MM.1S (cell line): ENCODE data around the gene COX6A1.

Experiments used
- DNase-seq: peaks from one replicate; pipeline ENCODE4 v3.0.0-alpha.2; 2015
- H2AFZ ChIP-seq: fragments of 300-600 bp; sonication (generic); 2 replicates; pipeline ENCODE4 v1.6.0; 2016; ENCODE audit warnings: antibody characterized with exemption, low read length
- H3F3A ChIP-seq: fragments of 300-600 bp; sonication (generic); 2 replicates; pipeline ENCODE4 v1.6.1; 2016; ENCODE audit warnings: mild to moderate bottlenecking, antibody characterized with exemption, low read length, moderate library complexity, mixed read lengths; ENCODE audit not compliant: insufficient read depth
- H3K27ac ChIP-seq: fragments of 300-600 bp; sonication (generic); 2 replicates; pipeline ENCODE4 v1.5.1; 2016; ENCODE audit warnings: mild to moderate bottlenecking, low read length
- H3K27me3 ChIP-seq: fragments of 300-600 bp; sonication (generic); replicated peaks from 2 replicates; pipeline ENCODE4 v1.6.0; 2016; ENCODE audit warnings: low read length; ENCODE audit not compliant: insufficient read depth
- H3K36me3 ChIP-seq: fragments of 300-600 bp; sonication (generic); replicated peaks from 2 replicates; pipeline ENCODE4 v1.6.1; 2016; ENCODE audit warnings: mild to moderate bottlenecking, low read length, mixed read lengths; ENCODE audit not compliant: insufficient read depth
- H3K4me1 ChIP-seq: fragments of 300-600 bp; sonication (generic); 2 replicates; pipeline ENCODE4 v1.6.1; 2016; ENCODE audit warnings: low read length, mixed read lengths
- H3K4me2 ChIP-seq: fragments of 300-600 bp; sonication (generic); 2 replicates; pipeline ENCODE4 v1.6.0; 2016; ENCODE audit warnings: low read depth, low read length
- H3K4me3 ChIP-seq: fragments of 300-600 bp; sonication (generic); 2 replicates; pipeline ENCODE4 v1.5.1; 2016; ENCODE audit warnings: low read length, mixed read lengths
- H3K79me2 ChIP-seq: fragments of 300-600 bp; sonication (generic); 2 replicates; pipeline ENCODE4 v1.6.1; 2016; ENCODE audit warnings: mixed run types, low read length, mixed read lengths
- H3K9ac ChIP-seq: fragments of 300-600 bp; sonication (generic); 2 replicates; pipeline ENCODE4 v1.6.1; 2016; ENCODE audit warnings: low read length, mixed read lengths
- H3K9me2 ChIP-seq: fragments of 300-600 bp; sonication (generic); replicated peaks from 2 replicates; pipeline ENCODE4 v1.6.1; 2016; ENCODE audit warnings: mild to moderate bottlenecking, low read length, mixed read lengths; ENCODE audit not compliant: insufficient read depth
- H3K9me3 ChIP-seq: fragments of 300-600 bp; sonication (generic); replicated peaks from 2 replicates; pipeline ENCODE4 v1.6.1; 2016; ENCODE audit warnings: mild to moderate bottlenecking, low read length, mixed read lengths; ENCODE audit not compliant: insufficient read depth
- H4K20me1 ChIP-seq: fragments of 300-600 bp; sonication (generic); 2 replicates; pipeline ENCODE4 v1.6.1; 2016; ENCODE audit warnings: mild to moderate bottlenecking, low read length, moderate library complexity, mixed read lengths; ENCODE audit not compliant: insufficient read depth
- EZH2 ChIP-seq: fragments of 300-600 bp; sonication (generic); optimal IDR thresholded peaks from 2 replicates; pipeline ENCODE3; 2017; ENCODE audit warnings: low read depth, mild to moderate bottlenecking, antibody characterized with exemption, low read length, mixed read lengths
- EZH2phosphoT487 ChIP-seq: fragments of 300-600 bp; sonication (generic); IDR thresholded peaks from 2 replicates; pipeline ENCODE4 v1.6.1; 2018; ENCODE audit warnings: antibody characterized with exemption, low read length
- TF ChIP-seq, protein P1 (sequence below): fragments of 300-600 bp; sonication (generic); IDR thresholded peaks from 2 replicates; pipeline ENCODE4 v1.5.1; 2016; ENCODE audit warnings: antibody characterized with exemption, low read length, mixed read lengths

The COX6A1 gene

DNA sequence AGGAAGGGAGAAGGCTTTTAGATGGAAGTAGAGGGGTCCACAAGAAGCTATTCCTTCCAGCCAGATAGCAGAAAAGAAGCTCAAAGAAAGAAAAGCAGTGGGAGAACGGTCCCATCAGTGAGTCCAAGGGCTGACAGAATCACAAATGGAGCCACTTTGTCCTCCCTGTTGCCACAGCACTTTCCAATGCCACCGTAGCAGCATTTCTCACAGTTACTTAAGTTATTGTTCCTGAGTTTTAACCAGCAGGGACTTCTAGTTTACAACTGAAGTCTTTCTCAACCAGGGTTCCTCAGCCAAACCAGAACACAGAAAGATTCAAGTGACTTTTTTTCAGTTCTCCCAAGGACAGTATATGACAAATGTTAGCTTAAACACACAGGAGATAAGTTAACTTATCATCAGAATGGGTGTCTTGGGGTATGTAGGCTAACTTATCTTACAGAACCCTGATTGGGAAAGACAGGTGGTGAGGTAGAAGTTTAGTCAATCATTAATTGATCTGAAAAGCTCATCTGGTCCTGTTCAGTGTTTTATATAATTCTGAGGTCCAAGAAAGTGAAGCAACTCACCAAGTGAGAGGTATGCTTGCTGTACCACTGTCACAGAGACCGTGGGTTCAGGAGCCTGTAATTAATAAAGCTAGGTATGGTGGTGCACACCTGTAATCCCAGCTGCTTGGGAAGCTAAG lies 15.3 kb downstream of the COX6A1 start:
- H3K4me1 ChIP-seq: no peaks in the 10 kb centered on the region
- H3K4me3 ChIP-seq: no peak overlapping the region
- H4K20me1 ChIP-seq: no peaks in the 10 kb centered on the region
- H3K9me2 ChIP-seq: no peaks in the 10 kb centered on the region
- peaks cover 3% of the 10 kb centered on the region; the same call in 1 of the 2 replicates for H3F3A ChIP-seq
- no peak overlapping the region for H3K9ac ChIP-seq
- H3K9me3 ChIP-seq: no peaks in the 10 kb centered on the region
- peaks cover 22% of the 10 kb centered on the region for H3K79me2 ChIP-seq
- no peak for DNase-seq
- H3K27me3 ChIP-seq: no peaks in the 10 kb centered on the region
- TF ChIP-seq EZH2phosphoT487: no peak
- no peak for TF ChIP-seq EZH2
- TF ChIP-seq, protein P1, sequence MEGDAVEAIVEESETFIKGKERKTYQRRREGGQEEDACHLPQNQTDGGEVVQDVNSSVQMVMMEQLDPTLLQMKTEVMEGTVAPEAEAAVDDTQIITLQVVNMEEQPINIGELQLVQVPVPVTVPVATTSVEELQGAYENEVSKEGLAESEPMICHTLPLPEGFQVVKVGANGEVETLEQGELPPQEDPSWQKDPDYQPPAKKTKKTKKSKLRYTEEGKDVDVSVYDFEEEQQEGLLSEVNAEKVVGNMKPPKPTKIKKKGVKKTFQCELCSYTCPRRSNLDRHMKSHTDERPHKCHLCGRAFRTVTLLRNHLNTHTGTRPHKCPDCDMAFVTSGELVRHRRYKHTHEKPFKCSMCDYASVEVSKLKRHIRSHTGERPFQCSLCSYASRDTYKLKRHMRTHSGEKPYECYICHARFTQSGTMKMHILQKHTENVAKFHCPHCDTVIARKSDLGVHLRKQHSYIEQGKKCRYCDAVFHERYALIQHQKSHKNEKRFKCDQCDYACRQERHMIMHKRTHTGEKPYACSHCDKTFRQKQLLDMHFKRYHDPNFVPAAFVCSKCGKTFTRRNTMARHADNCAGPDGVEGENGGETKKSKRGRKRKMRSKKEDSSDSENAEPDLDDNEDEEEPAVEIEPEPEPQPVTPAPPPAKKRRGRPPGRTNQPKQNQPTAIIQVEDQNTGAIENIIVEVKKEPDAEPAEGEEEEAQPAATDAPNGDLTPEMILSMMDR: no peak
- no peaks in the 10 kb centered on the region for H3K36me3 ChIP-seq
- H3K27ac ChIP-seq: no peak overlapping the region
- no peak overlapping the region for H3K4me2 ChIP-seq
- no peak overlapping the region for H2AFZ ChIP-seq

DNA sequence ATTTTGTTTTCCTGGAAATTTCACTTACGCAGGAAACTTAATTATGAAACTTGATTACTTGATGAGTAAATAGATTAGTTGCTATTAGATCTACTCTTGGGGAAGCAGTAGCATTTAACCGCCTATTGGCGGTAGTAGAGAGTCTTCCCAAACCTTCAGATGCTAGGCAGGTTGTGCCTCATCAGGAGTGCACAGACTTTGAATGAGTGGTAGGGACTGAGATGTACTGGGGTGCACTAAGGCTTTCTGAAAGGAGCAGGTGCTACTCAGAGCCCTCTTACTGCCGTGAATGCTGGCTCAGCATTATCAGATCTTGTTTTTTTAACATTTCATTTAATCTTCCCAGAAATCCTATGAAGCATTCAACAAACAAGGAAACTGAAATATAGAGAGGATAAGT lies 16.1 kb downstream of the COX6A1 start:
- Histone ChIP-seq H3K36me3 (no peaks in the 10 kb centered on the region), H3F3A (peaks cover 3% of the 10 kb centered on the region; the same call in 1 of the 2 replicates), H2AFZ (no peak overlapping the region), H3K27ac (peak overlapping the region; percentile 25; the same call in 1 of the 2 replicates), H3K4me2 (no peak overlapping the region), H3K9me2 (no peaks in the 10 kb centered on the region), H3K79me2 (peaks cover 20% of the 10 kb centered on the region), H3K4me1 (no peaks in the 10 kb centered on the region), H4K20me1 (no peaks in the 10 kb centered on the region), H3K4me3 (no peak overlapping the region), H3K27me3 (no peaks in the 10 kb centered on the region), H3K9me3 (no peaks in the 10 kb centered on the region), H3K9ac (no peak overlapping the region)
- peak; percentile 58 for DNase-seq
- TF ChIP-seq EZH2 (no peak), EZH2phosphoT487 (no peak)
- TF ChIP-seq, protein P1: peak; percentile 60

DNA sequence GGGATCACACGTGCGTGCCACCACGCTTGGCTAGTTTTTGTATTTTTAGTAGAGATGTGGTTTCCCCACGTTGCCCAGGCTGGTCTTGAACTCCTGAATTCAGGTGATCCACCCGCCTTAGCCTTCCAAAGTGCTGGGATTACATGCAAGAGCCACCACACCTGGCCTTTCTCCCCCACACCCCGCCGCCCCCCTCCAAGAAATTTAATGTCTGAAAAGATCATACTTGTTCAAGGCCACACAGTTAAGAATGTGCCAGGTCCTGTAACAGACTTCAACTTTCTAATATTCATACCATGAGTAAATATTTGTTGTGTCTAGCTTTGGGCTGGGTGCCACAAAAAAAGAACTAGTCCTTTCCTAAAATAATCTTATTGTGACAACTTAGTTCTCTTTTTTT lies 17.4 kb downstream of the COX6A1 start:
- Histone ChIP-seq H3K4me2 (no peak overlapping the region), H3K27ac (no peak overlapping the region), H3F3A (peaks cover 3% of the 10 kb centered on the region; the same call in 1 of the 2 replicates), H3K4me3 (no peak overlapping the region), H3K36me3 (no peaks in the 10 kb centered on the region), H3K9ac (no peak overlapping the region), H4K20me1 (no peaks in the 10 kb centered on the region), H3K9me3 (no peaks in the 10 kb centered on the region), H3K9me2 (no peaks in the 10 kb centered on the region), H2AFZ (no peak overlapping the region), H3K27me3 (no peaks in the 10 kb centered on the region), H3K79me2 (peaks cover 11% of the 10 kb centered on the region), H3K4me1 (no peaks in the 10 kb centered on the region)
- DNase-seq: no peak
- TF ChIP-seq EZH2phosphoT487: no peak
- TF ChIP-seq EZH2: no peak
- TF ChIP-seq, protein P1: no peak
